ENCODE measurements around the gene MATCAP1.

- no peak for TF ChIP-seq EZH2 (IDR thresholded peaks at IDR 0.05; ENCODE audit: borderline replicate concordance, low read length)
- no peak for TF ChIP-seq CTCF (conservative IDR thresholded peaks at IDR 0.05 in 1 of 2, IDR thresholded peaks at IDR 0.05 in 1 of 2; ENCODE audit: extremely low read depth in 1 of 2, insufficient read depth in 1 of 2, low read depth in 1 of 2, low read length in 2 of 2)
Measured at GRCh38 chr16:67128417-67128816, 55.3 kb downstream of the MATCAP1 start.

All from mammary epithelial cell (primary cell).